Nephron progenitor cell (in vitro differentiated cells): ENCODE measurements around the gene CD79B.
"Not testable (repeated sequence)": the region's sequence is repeated elsewhere in the genome, so short reads cannot be mapped to it uniquely, and the experiment has no call there.

Source experiments
- DNase-seq: peaks from one replicate; pipeline ENCODE4 v3.0.0; 2021
- H3K27ac Mint-ChIP-seq: 2 replicates; pipeline ENCODE4 v1.8.0; 2021; ENCODE audit warnings: mild to moderate bottlenecking, moderate library complexity, mixed read lengths
- H3K27me3 Mint-ChIP-seq: 2 replicates; pipeline ENCODE4 v1.8.0; 2021; ENCODE audit warnings: mild to moderate bottlenecking, low read depth, mixed read lengths; ENCODE audit not compliant: poor library complexity
- H3K36me3 Mint-ChIP-seq: 2 replicates; pipeline ENCODE4 v1.8.0; 2021; ENCODE audit warnings: low read depth, mixed read lengths
- H3K4me1 Mint-ChIP-seq: 2 replicates; pipeline ENCODE4 v1.8.0; 2021; ENCODE audit warnings: mixed read lengths
- H3K4me3 Mint-ChIP-seq: 2 replicates; pipeline ENCODE4 v1.8.0; 2021; ENCODE audit warnings: mild to moderate bottlenecking, moderate library complexity, mixed read lengths
- H3K9me3 Mint-ChIP-seq: 2 replicates; pipeline ENCODE4 v1.8.0; 2021; ENCODE audit warnings: mild to moderate bottlenecking, moderate library complexity, mixed read lengths
- CTCF ChIP-seq: fragments of 200-600 bp; sonication (generic); IDR thresholded peaks from 2 replicates; pipeline ENCODE4 v1.5.0; 2021; ENCODE audit warnings: antibody characterized with exemption

The CD79B gene

GRCh38 chr17:63918305-63918704 is 13.8 kb downstream of the CD79B start:
- Mint-ChIP-seq H3K9me3 (no peaks in the 10 kb centered on the region), H3K4me1 (peaks cover 23% of the 10 kb centered on the region), H3K27me3 (peaks cover 62% of the 10 kb centered on the region), H3K36me3 (no peaks in the 10 kb centered on the region), H3K27ac (no peak overlapping the region), H3K4me3 (no peak overlapping the region)
- DNase-seq, result no peak
- TF ChIP-seq CTCF, result no peak

- Mint-ChIP-seq H3K36me3 (no peaks in the 10 kb centered on the region), H3K27ac (no peak overlapping the region), H3K4me1 (peaks cover 23% of the 10 kb centered on the region), H3K4me3 (no peak overlapping the region), H3K9me3 (no peaks in the 10 kb centered on the region), H3K27me3 (peaks cover 61% of the 10 kb centered on the region)
- DNase-seq, result no peak
- TF ChIP-seq CTCF, result no peak
Observed at GRCh38 chr17:63917646-63918045, 14.5 kb downstream of the CD79B start.

- not testable (repeated sequence) for H3K9me3 Mint-ChIP-seq, H3K4me3 Mint-ChIP-seq, H3K36me3 Mint-ChIP-seq, H3K27ac Mint-ChIP-seq, DNase-seq
- peaks cover 58% of the 10 kb centered on the region for H3K27me3 Mint-ChIP-seq
- H3K4me1 Mint-ChIP-seq, result peaks cover 19% of the 10 kb centered on the region
Observed at GRCh38 chr17:63917206-63917605, 14.9 kb downstream of the CD79B start.

GRCh38 chr17:63916566-63917185 is 15.5 kb downstream of the CD79B start:
- Mint-ChIP-seq H3K4me1 (peaks cover 19% of the 10 kb centered on the region), H3K9me3 (no peaks in the 10 kb centered on the region), H3K27me3 (peaks cover 58% of the 10 kb centered on the region), H3K36me3 (no peaks in the 10 kb centered on the region), H3K4me3 (no peak overlapping the region), H3K27ac (no peak overlapping the region)
- no peak for DNase-seq
- TF ChIP-seq CTCF, result no peak

- H3K27ac Mint-ChIP-seq, H3K4me3 Mint-ChIP-seq, H3K9me3 Mint-ChIP-seq, DNase-seq, H3K36me3 Mint-ChIP-seq: not testable (repeated sequence)
- Mint-ChIP-seq H3K4me1 (peaks cover 19% of the 10 kb centered on the region), H3K27me3 (peaks cover 67% of the 10 kb centered on the region)
Observed at GRCh38 chr17:63915753-63916152, 16.4 kb downstream of the CD79B start.

GRCh38 chr17:63914471-63914870 is 17.7 kb downstream of the CD79B start:
- peaks cover 16% of the 10 kb centered on the region for H3K4me1 Mint-ChIP-seq
- H3K27me3 Mint-ChIP-seq, result peaks cover 76% of the 10 kb centered on the region
- H3K27ac Mint-ChIP-seq, result no peak overlapping the region
- no peak for TF ChIP-seq CTCF
- no peaks in the 10 kb centered on the region for H3K36me3 Mint-ChIP-seq
- DNase-seq, result no peak
- H3K4me3 Mint-ChIP-seq, result no peak overlapping the region
- H3K9me3 Mint-ChIP-seq, result no peaks in the 10 kb centered on the region

GRCh38 chr17:63911657-63912100 is 20.5 kb downstream of the CD79B start:
- Mint-ChIP-seq H3K9me3 (no peaks in the 10 kb centered on the region), H3K27ac (no peak overlapping the region), H3K27me3 (peaks cover 65% of the 10 kb centered on the region), H3K4me3 (no peak overlapping the region), H3K36me3 (no peaks in the 10 kb centered on the region), H3K4me1 (peaks cover 5% of the 10 kb centered on the region)
- peak; percentile 80 for TF ChIP-seq CTCF
- DNase-seq, result peak; percentile 77
